ENCODE measurements around the gene CCR8.

The CCR8 gene

DNA sequence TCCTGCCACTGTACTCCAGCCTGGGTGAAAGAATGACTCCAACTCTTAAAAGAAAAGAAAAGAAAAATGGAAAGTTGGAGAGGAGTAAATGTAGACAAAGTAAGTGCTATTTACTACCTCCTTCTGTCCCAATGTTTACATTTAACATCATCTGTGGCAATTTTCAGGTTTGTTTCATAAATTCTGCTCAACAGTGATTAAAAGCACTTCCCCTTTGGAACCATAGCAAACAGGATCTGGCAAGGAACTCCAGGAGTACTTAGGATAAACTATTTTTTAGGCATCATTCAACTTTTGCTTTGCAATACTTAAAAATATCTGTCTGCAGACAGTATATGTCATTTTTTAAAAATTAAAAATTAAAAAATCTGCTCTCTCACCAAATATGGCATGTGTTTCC, 44.2 kb upstream of the CCR8 start:
- DNase-seq (no peak), ATAC-seq (ENCODE audit: insufficient read depth, low read depth) (no peak)
- peaks cover 34% of the 10 kb centered on the region for H3K4me1 ChIP-seq (ENCODE audit: insufficient read depth, low read length)
- H3K27me3 ChIP-seq (ENCODE audit: insufficient read depth, low read length, poor library complexity): no peaks in the 10 kb centered on the region
- H3K4me3 ChIP-seq (ENCODE audit: low read depth in 1 of 2, low read length in 2 of 2): no peak overlapping the region
- no peaks in the 10 kb centered on the region for H3K9me3 ChIP-seq (ENCODE audit: insufficient read depth, low read length, severe bottlenecking)
- no peaks in the 10 kb centered on the region for H3K36me3 ChIP-seq (ENCODE audit: insufficient read depth, low read length)
- no peak overlapping the region for H2AFZ ChIP-seq (ENCODE audit: low read depth, low read length)
- TF ChIP-seq EZH2 (IDR thresholded peaks at IDR 0.05; ENCODE audit: borderline replicate concordance, low read depth, low read length, severe bottlenecking): no peak
- TF ChIP-seq, protein P1, sequence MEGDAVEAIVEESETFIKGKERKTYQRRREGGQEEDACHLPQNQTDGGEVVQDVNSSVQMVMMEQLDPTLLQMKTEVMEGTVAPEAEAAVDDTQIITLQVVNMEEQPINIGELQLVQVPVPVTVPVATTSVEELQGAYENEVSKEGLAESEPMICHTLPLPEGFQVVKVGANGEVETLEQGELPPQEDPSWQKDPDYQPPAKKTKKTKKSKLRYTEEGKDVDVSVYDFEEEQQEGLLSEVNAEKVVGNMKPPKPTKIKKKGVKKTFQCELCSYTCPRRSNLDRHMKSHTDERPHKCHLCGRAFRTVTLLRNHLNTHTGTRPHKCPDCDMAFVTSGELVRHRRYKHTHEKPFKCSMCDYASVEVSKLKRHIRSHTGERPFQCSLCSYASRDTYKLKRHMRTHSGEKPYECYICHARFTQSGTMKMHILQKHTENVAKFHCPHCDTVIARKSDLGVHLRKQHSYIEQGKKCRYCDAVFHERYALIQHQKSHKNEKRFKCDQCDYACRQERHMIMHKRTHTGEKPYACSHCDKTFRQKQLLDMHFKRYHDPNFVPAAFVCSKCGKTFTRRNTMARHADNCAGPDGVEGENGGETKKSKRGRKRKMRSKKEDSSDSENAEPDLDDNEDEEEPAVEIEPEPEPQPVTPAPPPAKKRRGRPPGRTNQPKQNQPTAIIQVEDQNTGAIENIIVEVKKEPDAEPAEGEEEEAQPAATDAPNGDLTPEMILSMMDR (IDR thresholded peaks at IDR 0.05; ENCODE audit: borderline replicate concordance, extremely low read depth, low read length, poor library complexity, severe bottlenecking): no peak
- H4K20me1 ChIP-seq (ENCODE audit: insufficient read depth, low read length): no peaks in the 10 kb centered on the region
- H3K27ac ChIP-seq (ENCODE audit: low read length): no peak overlapping the region
- H3K9ac ChIP-seq (ENCODE audit: low read depth, low read length): no peak overlapping the region
- H3K4me2 ChIP-seq (ENCODE audit: insufficient read depth, low read length): no peak overlapping the region
- H3K79me2 ChIP-seq (ENCODE audit: insufficient read depth, low read length): no peaks in the 10 kb centered on the region

DNA sequence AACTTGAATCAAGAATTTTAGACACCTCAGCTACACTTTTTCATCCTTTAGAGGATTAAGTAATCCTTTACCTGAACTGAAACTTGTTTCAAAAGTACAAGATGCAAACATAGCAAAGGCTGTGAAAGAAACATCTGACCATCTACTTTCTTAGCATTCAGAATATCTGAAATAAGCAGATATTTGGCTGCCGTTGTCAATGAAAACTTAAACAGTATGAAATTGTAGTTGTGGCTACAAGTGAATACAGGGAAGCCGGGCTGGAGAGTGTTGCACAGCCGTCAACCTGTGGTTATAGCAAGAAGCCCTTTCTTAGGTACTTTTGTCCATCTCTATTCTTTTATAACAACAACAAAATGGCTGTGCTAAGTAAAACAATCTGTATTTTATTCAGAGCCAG, 42.7 kb upstream of the CCR8 start:
- H3K9ac ChIP-seq (ENCODE audit: low read depth, low read length): no peak overlapping the region
- H3K36me3 ChIP-seq (ENCODE audit: insufficient read depth, low read length): no peaks in the 10 kb centered on the region
- no peaks in the 10 kb centered on the region for H3K79me2 ChIP-seq (ENCODE audit: insufficient read depth, low read length)
- no peak for DNase-seq
- ATAC-seq (ENCODE audit: insufficient read depth, low read depth): no peak
- no peaks in the 10 kb centered on the region for H3K9me3 ChIP-seq (ENCODE audit: insufficient read depth, low read length, severe bottlenecking)
- TF ChIP-seq, protein P1 (IDR thresholded peaks at IDR 0.05; ENCODE audit: borderline replicate concordance, extremely low read depth, low read length, poor library complexity, severe bottlenecking): no peak
- TF ChIP-seq EZH2 (IDR thresholded peaks at IDR 0.05; ENCODE audit: borderline replicate concordance, low read depth, low read length, severe bottlenecking): no peak
- H3K4me3 ChIP-seq (ENCODE audit: low read depth in 1 of 2, low read length in 2 of 2): no peak overlapping the region
- H3K27me3 ChIP-seq (ENCODE audit: insufficient read depth, low read length, poor library complexity): no peaks in the 10 kb centered on the region
- H3K4me1 ChIP-seq (ENCODE audit: insufficient read depth, low read length): peaks cover 41% of the 10 kb centered on the region
- no peaks in the 10 kb centered on the region for H4K20me1 ChIP-seq (ENCODE audit: insufficient read depth, low read length)
- H3K27ac ChIP-seq (ENCODE audit: low read length): no peak overlapping the region
- no peak overlapping the region for H2AFZ ChIP-seq (ENCODE audit: low read depth, low read length)
- no peak overlapping the region for H3K4me2 ChIP-seq (ENCODE audit: insufficient read depth, low read length)

DNA sequence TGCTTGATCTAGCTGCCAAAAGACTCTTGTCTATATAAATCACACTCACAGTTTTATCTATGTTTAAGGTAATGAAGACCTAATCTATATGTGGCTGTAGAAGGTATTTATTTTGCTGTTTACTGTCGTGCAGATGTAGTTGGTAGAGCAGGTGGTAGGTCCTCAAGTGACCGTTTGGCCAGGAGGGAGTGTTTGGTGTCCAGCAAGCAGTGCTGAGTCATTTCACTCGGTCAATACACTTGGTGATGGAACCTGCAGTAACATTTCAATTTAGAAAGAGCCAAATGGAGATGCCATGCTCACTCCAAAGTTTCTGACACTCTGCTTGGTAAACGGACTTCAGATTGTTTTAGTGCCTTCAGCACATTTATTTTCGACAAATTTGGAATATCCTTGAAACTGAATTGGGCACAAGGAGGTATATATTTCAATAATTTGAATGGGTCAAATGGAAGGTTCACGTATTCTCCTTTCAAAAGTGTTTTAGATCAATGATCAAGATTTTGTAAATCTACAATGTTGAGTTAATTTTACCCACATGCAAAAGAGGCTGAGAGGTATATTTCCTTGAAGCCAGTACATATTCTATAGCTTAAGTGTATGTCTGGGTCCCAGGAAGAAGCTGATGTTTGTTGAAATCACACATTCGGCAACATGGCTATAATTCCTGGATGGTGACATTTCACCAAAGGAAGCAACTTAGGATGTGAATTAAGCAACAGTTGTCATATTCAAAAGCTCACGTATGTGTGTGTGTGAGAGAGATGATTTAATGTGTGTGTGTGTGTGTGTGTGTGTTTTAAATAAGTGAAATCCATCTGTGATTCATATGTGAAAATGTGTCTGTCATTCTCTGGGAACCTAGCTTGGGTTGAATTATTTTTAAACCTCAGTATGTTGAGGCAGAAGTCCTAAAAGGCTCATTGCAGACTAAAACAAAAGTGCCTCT, 42.0 kb upstream of the CCR8 start:
- Histone ChIP-seq H3K4me1 (ENCODE audit: insufficient read depth, low read length) (peaks cover 48% of the 10 kb centered on the region), H3K4me2 (ENCODE audit: insufficient read depth, low read length) (no peak overlapping the region), H3K79me2 (ENCODE audit: insufficient read depth, low read length) (no peaks in the 10 kb centered on the region), H3K27me3 (ENCODE audit: insufficient read depth, low read length, poor library complexity) (no peaks in the 10 kb centered on the region), H3K36me3 (ENCODE audit: insufficient read depth, low read length) (no peaks in the 10 kb centered on the region), H3K9ac (ENCODE audit: low read depth, low read length) (no peak overlapping the region), H4K20me1 (ENCODE audit: insufficient read depth, low read length) (no peaks in the 10 kb centered on the region), H3K4me3 (ENCODE audit: low read depth in 1 of 2, low read length in 2 of 2) (no peak overlapping the region), H3K27ac (ENCODE audit: low read length) (0 out of 2 replicates have a peak overlapping the region, but pooled peaks have one; percentile 24), H2AFZ (ENCODE audit: low read depth, low read length) (no peak overlapping the region), H3K9me3 (ENCODE audit: insufficient read depth, low read length, severe bottlenecking) (no peaks in the 10 kb centered on the region)
- ATAC-seq (ENCODE audit: insufficient read depth, low read depth) (no peak), DNase-seq (no peak)
- TF ChIP-seq EZH2 (IDR thresholded peaks at IDR 0.05; ENCODE audit: borderline replicate concordance, low read depth, low read length, severe bottlenecking): no peak
- TF ChIP-seq, protein P1 (IDR thresholded peaks at IDR 0.05; ENCODE audit: borderline replicate concordance, extremely low read depth, low read length, poor library complexity, severe bottlenecking): no peak
